GM11168 (cell line): ENCODE data around the gene HSD17B14.
"Not testable (repeated sequence)": the region's sequence is repeated elsewhere in the genome, so short reads cannot be mapped to it uniquely, and the experiment has no call there.

Experiments
- in situ Hi-C: fragments of 300-500 bp; cut with MboI; formaldehyde crosslinking; loops from one replicate; pipeline ENCODE4 v1.12.0; 2022; ENCODE audit warnings: low sequenced_read_pairs; ENCODE audit not compliant: unreplicated experiment

HSD17B14 gene

DNA sequence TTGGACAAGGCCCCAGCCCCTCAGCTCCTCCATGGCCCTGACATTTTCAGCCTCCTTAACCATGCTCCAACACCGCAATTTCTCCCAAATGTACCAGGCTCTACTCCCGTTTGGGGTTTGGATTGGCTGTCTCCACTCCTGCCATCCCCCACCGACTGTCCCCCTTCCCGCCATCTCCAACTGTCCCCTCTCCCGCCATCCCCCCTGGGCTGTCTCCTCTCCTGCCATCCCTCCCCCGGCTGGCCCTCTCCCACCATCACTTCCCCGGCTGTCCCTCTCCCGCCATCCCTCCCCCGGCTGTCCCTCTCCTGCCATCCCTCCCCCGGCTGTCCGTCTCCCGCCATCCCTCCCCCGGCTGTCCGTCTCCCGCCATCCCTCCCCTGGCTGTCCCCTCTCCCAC is 30.8 kb downstream of the HSD17B14 start:
- in situ Hi-C loops, result no loop called here

DNA sequence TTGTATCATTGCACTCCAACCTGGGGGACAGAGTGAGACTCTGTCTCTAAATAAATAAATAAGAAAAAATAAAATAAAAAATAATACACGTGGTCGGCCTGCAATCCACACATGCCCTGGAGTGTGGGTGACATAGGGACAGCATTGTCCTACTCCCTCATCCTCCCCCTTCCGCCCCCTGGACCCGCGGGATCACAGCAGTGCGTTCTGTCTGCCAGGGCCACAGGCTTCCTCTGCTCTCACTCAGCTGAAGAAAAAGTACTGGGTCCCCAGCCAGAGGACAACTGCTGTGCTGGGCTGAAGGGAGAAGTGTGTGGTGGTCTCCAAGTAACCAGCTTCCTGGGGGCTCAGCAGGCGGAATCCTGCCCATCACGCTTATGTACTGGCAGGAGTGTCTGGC is 31.8 kb downstream of the HSD17B14 start:
- in situ Hi-C loops, result no loop called here

DNA sequence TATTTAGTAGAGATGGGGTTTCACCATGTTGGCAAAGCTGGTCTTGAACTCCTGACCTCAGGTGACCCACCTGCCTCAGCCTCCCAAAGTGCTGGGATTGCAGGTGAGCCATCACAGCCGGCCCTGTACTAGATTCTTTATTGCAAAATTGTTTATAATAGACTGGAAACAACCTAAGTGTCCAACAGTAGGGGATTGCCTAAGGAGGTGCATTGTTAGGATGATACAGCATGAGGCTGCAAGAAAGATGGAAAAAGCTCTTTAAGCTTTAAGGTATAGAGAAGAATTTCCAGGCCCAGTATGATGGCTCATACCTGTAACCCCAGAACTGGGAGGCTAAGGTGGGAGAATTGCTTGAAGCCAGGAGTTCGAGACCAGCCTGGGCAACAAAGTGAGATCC is 33.7 kb downstream of the HSD17B14 start:
- in situ Hi-C loops, result no loop called here

DNA sequence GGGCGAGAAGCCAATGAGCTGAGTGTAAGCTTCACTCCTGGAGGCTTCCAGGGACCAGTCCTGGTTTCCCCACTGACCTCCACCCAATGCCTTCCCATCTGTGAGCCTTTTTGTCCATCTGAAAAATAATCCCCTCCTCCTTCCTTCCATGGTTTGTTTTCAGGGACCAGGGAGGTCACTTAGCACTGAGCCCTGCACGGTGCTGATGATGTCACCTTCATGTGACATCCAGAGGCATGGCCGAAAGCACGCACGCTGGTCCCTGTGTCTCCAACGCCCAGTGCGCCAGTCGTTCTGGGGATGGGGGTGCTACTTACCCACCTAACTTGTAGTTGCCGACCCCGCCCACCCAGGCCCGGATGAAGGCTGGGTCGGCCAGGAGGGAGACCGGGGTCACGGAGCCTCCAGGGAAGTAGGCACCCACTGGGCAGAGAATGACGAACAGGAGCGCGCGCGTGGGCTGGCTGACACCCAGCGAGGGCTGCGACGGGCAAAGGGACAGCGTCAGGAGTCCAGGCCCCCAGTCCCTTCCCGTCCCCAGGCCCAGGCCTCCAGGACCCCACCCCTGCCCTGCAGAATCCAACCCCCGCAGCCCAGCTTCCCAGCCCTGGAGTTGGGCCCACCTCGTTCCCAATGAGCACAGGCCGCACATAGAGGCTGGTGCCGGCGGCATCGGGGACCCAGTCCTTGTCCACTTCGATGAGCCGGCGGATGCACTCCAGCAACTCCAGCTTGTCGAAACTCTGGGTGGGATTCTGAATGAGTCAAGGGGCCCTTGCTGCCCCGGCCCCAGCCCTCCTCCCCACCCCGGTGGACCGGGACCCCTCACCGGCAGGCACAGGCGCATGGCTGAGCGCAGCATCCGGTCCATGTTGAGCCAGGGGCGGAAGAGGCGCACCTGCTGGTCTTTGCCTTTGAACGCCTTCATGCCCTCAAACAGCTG is 36.7 kb downstream of the HSD17B14 start:
- in situ Hi-C loops, result loop anchor here (10.0 kb wide), 1 partner anchor 165 kb away; the partner anchor contains the start of gene FTL

DNA sequence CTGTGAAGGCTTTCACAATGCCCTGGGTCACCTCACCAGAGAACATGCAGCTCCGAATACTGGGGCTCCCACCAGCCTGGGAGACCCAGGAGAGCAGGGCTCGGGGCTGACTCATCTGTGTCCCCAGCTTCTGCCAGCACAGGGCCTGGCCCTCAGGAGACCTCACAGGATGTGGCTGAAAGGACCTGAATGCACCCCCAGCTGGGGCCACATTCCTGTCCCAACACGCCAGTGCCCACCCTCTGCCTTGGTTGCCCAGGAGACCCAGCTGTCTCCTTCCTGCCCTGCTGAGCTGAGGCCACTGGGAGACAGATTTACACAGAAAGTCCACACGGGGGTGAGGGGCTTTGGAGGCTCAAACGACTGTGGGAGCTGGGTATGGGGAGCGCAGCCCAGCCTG is 37.4 kb downstream of the HSD17B14 start:
- in situ Hi-C loops, result loop anchor here (10.0 kb wide), 1 partner anchor 166 kb away; the partner anchor contains the start of gene FTL

DNA sequence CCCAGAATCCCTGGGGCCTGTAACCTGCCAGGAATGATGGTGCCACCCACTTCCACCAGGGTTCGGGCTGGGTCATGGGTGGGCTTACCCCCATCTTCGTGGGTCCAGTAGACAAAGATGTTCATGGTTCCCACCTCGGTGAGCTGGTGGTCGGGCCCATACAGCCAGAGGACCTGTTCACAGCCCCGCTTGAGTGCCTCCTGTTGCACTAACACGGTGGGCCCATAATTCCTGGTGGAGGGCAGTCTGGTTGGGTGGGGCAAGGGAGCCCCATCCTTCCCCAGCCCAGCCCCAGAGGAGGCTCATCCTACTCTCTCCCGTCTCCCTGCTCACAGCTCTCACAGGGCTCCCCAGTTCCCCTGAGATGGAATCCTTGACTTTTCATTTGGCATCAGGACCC is 39.2 kb downstream of the HSD17B14 start:
- in situ Hi-C loops, result loop anchor here (10.0 kb wide), 1 partner anchor 168 kb away; the partner anchor contains the start of gene FTL

DNA sequence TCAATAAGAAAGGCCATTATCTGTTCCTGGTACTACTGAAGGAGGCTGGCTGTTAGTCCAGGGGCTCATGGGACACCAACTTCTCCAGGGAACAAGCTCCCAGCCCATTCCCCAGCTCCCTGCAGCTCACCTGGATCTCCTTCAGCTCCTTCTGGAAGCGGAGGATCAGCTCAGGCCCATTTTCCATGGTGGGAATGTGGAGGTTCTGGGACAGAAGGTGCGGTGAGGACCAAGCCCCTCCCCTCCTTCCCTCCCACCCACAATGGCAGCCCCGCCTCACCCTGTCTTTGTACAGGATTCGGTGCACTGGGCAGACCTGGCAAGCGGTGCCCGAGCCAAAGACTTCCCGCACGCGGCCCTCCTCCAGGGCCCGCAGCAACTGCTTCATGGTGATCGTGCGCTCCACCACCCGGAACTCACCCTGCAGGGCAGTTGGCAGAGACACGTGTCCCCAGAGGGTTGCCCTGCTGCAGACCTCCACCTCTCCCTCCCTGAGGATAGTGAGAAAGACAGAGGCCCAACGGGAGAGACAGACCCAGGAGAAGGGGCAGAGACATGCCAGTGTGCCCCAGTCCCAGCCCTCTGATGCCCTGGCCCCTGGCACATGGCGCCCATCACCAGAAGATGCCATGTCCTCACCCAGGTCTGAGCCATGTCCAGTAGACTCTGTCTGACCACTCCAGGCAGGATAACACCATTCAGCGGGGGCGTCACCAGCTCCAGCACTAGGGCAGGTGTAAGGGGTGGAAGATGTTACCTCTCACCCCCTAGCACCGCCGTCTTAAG is 39.8 kb downstream of the HSD17B14 start:
- in situ Hi-C loops, result loop anchor here (10.0 kb wide), 1 partner anchor 168 kb away; the partner anchor contains the start of gene FTL

DNA sequence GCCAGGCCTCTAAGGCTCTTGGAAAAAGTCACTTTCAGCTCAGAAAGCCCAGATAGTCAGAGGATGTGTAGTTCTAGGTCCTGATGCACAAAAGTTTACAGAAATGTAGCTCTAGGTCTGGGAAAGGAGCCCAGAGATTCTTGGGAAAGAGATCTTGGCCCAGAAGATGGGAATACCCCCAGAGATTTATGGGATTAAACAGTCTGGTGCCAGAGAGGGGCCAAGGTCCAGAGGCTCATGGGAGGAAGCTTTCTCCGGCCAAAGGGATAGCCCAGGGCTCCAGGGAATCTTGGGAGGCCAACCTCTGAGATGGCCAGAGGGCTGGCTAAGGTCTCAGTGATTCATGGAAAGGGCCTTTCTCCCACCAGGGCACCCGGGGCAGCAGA is 40.6 kb downstream of the HSD17B14 start:
- in situ Hi-C loops, result loop anchor here (10.0 kb wide), 1 partner anchor 169 kb away; the partner anchor contains the start of gene FTL

DNA sequence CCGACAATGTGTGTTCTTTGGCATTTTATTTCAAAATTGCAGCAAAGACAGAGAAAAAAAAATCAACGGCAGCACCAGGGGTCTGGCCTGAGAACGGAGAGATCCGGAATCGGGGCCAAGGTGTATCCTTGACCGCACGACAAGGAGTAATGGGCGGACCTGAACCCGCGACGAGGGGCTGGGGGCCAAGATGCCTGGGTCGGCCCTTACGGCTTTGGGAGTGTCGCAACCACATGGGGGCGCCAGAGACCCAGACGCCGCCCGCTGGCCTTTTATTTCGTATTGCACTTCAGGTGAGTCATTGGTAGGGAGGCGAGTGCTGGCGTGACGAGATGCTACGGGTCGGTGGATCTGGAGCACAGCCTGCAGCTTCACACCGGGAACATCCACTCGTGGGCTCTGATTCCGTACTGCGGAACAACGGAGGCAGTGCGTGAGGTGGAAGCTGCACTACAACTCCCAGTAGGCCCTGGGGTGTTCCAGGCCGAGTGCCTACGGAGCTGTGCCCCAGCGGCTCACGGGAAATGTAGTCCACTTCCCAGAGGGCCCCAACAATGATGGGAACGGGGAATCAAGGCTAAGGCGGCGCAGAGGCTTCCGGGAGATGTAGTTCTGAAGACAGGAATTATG is 41.1 kb downstream of the HSD17B14 start:
- in situ Hi-C loops, result loop anchor here (10.0 kb wide), 1 partner anchor 170 kb away; the partner anchor contains the start of gene FTL

DNA sequence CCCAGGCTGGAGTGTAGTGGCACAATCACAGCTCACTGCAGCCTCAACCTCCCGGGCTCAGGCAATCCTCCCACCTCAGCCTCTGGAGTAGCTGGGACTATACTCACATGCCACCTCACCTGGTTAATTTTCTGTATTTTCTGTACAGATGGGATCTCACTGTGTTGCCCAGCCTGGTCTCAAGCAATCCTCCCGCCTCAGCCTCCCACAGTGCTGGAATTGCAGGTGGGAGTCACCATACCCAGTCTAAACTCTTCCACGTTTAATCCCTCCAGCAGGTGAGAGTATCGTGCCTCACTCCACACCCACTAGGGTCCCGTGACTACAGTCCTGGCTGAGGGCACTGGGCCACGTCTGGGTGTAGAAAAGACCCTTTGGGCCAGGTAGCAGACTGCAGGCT is 42.0 kb downstream of the HSD17B14 start:
- in situ Hi-C loops, result loop anchor here (5.0 to 10.0 kb wide), 2 partner anchors 48 to 171 kb away; partner anchors contain the start of gene FTL

DNA sequence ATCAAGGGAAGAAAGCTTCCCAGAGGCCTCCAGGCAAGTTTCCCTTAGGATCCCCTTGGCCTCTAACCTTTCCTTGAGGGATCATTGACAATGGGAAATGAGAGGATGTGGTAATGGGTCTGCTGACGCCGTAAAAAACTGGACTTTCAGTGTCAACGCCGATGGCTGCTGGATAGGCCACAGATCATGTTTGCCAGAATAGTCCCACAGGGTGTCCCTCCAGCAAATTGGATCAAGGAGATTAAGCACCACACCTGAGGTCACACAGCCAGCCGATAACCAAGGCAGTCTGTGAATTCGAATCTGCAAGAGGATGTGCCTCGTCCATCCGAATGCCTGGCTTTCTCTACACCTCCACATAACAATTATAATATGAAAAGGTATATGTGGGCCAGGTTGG is 43.0 kb downstream of the HSD17B14 start:
- in situ Hi-C loops, result loop anchor here (5.0 to 10.0 kb wide), 2 partner anchors 49 to 172 kb away; partner anchors contain the start of gene FTL

DNA sequence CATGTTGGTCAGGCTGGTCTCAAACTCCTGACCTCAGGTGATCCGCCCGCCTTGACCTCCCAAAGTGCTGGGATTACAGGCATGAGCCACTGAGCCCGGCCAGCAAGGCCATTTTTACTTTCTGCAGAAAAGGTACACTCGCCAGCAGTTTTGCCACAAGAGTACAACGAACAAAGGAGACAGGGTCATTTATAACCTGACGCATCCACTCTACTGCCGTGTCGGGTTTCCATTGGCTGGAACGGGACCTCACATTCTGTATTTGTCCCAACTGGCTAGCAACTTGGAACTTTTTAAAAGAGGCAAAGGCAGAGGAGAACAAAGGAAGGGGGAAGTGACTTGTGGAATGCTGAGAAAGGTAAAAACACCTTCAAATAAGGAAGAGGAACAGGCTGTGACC is 49.0 kb downstream of the HSD17B14 start:
- in situ Hi-C loops, result not testable (repeated sequence)

DNA sequence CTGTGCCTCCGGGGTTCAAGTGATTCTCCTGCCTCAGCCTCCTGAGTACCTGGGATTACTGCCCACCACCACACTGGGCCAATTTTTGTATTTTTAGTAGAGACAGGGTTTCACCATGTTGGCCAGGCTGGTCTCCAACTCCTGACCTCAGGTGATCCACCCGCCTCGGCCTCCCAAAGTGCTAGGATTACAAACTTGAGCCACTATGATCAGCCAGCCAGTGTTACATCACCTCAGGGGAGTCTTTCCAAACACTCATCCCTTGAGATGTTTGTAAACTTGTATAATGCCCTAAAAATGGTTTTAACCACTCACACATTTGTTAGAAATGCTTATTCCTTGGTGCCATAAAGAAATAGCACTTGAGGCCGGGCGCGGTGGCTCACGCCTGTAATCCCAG is 49.9 kb downstream of the HSD17B14 start:
- in situ Hi-C loops, result not testable (repeated sequence)

DNA sequence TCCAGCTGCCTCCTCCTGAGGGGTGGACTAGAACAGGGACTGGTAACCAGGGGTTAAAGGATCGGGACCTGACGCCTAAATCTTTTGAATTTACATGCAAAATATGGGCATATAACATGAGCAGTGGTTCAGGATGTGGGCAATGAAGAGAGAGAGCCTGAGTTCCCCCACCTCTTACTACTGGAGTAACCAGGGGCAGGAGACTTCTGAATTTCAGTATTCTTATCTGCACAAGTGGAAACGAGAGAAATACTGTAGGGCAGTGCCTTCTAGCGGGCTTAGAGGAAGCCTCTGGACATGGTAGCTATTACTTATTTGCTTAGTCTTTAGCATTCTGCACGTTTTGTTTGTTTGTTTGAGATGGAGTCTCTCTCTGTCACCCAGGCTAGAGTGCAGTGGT is 51.8 kb downstream of the HSD17B14 start:
- in situ Hi-C loops, result no loop called here

DNA sequence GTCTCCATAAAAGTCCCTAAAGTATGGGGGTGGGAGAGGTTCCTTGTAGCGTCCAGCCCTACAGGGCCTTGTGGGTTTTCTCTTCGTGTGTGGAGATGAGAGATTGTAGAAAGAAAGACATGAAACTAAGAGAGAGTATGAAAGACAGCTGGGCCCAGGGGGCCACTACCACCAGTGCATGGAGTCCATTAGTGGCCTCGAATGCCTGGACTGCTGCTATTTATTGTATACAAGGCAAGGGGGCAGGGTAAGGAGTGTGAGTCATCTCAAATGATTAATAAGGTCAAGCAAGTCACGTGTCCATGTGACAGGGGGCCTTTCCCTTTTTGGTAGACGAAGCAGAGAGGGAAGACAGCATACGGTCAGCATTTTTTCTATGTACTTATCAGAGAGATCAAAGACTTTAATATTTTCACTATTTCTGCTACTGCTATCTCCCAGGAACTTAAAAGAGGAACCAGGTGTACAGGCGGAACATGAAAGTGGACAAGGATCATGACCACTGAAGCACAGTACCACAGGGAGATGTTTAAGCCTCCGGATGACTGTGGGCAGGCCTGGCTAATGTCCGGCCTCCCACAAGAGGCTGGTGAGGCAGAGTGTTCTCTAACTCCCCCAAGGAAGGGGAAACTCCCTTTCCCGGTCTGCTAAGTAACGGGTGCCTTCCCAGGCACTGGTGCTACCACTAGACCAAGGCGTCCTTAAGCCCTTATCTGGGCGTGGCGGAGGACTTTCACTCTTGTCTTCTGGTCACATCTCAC is 55.5 kb downstream of the HSD17B14 start:
- in situ Hi-C loops, result no loop called here

DNA sequence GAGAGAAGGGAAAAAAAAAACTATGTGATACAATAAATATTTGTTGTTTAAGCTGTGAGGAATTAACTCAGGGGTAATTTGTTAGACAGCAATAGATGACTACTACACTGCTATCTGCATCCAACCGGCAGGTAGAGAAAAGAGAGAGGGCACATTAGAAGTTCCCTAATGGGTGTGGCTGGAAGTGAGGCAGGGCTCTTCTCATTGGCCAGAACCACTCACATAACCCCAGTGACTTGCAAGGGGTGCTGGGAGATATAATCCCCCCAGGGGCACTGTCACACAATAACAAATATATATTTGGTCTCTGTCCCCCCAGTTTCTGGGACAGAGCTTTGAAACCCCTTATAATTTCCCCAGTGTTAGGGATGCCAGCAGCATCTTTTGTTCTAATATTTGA is 56.7 kb downstream of the HSD17B14 start:
- in situ Hi-C loops, result no loop called here

DNA sequence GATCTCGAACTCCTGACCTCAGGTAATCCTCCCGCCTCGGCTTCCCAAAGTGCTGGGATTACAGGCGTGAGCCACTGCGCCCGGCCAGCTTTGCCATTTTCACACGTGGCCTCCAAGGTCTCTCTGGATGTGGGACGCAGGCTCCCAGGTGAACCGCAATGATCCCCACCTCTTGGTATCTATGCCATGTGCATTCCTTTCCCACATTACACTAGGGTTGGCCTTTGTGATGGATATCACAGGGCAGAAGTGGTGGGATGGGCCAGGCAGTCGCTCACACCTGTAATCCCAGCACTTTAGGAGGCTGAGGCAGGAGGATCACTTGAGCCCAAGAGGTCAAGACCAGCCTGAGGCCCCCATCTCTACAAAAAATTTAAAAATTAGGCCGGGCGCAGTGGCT is 58.6 kb downstream of the HSD17B14 start:
- in situ Hi-C loops, result no loop called here

DNA sequence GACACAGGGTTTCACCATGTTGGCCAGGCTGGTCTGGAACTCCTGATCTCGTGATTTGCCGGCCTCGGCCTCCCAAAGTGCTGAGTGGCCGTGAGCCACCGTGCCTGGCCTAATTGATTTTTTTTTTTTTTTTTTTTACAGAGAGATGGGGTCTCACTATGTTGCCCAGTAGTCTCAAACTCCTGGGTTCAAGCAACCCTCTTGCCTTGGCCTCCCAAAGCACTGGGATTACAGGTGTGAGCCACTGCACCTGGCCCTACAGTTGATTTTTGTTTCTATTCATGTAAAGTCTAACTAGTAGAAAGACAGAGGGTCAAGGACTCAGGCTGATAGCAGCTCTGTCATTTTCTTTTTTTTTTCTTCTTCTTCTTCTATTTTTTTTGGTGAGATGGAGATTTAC is 59.2 kb downstream of the HSD17B14 start:
- in situ Hi-C loops, result no loop called here

DNA sequence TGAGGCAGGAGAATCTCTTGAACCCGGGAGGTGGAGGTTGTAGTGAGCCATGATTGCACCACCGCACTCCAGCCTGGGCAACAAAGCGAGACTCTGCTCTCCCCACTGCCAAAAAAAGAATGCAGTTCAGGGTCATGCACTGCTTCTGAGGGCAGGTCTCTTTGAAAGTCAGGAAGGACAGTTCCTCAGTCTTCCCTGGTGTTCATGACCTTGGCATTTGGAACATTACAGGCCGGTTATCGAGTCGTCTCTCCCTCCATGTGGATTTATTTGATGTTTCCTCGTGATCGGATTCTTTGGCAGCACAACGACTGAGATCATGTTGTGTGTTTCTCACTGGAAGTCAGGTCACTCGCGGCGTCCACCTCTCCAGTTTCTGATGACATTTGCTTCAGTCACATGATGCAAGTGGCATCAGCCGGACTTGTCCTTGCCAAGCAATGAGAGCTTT is 63.8 kb downstream of the HSD17B14 start:
- in situ Hi-C loops, result no loop called here
